ENCODE results near the gene RFC4. TPM values are rescaled to one million over a fixed set of nuclear protein-coding genes. Genes with fewer than 3 reads are reported as not detected.
A peak's percentile ranks its signal among the peaks of the same experiment; 100 is the strongest.
"Not testable (repeated sequence)": the region's sequence is repeated elsewhere in the genome, so short reads cannot be mapped to it uniquely, and the experiment has no call there.

Gene RFC4
- polyA plus RNA-seq (ENCODE audit: insufficient read length in 3 of 3) = 10 to 100 TPM; 45.6 to 65.0 (median 46.3) TPM
- long read RNA-seq, donor 1, transcript RFC4-201 (11 exons, 1,384 nt) = major isoform, 7 of 12 reads
- long read RNA-seq, donor 1, partial matches to known transcripts = 5 of 12 reads
- long read RNA-seq, donor 1, other reads (novel, unspliced or antisense) = 0 of 12 reads
- long read RNA-seq, donor 2, partial matches to known transcripts = 6 of 12 reads
- long read RNA-seq, donor 2, other reads (novel, unspliced or antisense) = 0 of 12 reads
- long read RNA-seq, donor 3, transcript RFC4-201 (11 exons, 1,384 nt) = major isoform, 11 of 21 reads
- long read RNA-seq, donor 3, partial matches to known transcripts = 6 of 21 reads
- long read RNA-seq, donor 3, other reads (novel, unspliced or antisense) = 0 of 21 reads
- long read RNA-seq, donor 4, transcript RFC4-201 (11 exons, 1,384 nt) = major isoform, 6 of 28 reads
- long read RNA-seq, donor 4, partial matches to known transcripts = 19 of 28 reads
- long read RNA-seq, donor 4, other reads (novel, unspliced or antisense) = 0 of 28 reads
- long read RNA-seq, donor 5 = 0 reads
- long read RNA-seq, donor 6, transcript RFC4-201 (11 exons, 1,384 nt) = major isoform, 8 of 17 reads
- long read RNA-seq, donor 6, partial matches to known transcripts = 6 of 17 reads
- long read RNA-seq, donor 6, other reads (novel, unspliced or antisense) = 0 of 17 reads
- long read RNA-seq, donor 7, transcript RFC4-201 (11 exons, 1,384 nt) = major isoform, 9 of 29 reads
- long read RNA-seq, donor 7, partial matches to known transcripts = 16 of 29 reads
- long read RNA-seq, donor 7, other reads (novel, unspliced or antisense) = 0 of 29 reads
- long read RNA-seq, donor 8 = 0 reads
- long read RNA-seq, donor 9, transcript RFC4-201 (11 exons, 1,384 nt) = major isoform, 6 of 22 reads
- long read RNA-seq, donor 9, transcript RFC4-202 (11 exons, 1,448 nt) = major isoform, 6 of 22 reads
- long read RNA-seq, donor 9, partial matches to known transcripts = 10 of 22 reads
- long read RNA-seq, donor 9, other reads (novel, unspliced or antisense) = 0 of 22 reads
- long read RNA-seq, donor 10, partial matches to known transcripts = 8 of 16 reads
- long read RNA-seq, donor 10, other reads (novel, unspliced or antisense) = 0 of 16 reads
- long read RNA-seq, donor 11, partial matches to known transcripts = 13 of 21 reads
- long read RNA-seq, donor 11, other reads (novel, unspliced or antisense) = 0 of 21 reads
- long read RNA-seq, donor 12, partial matches to known transcripts = 8 of 13 reads
- long read RNA-seq, donor 12, other reads (novel, unspliced or antisense) = 0 of 13 reads
- long read RNA-seq, donor 13 = 0 reads
- long read RNA-seq, donor 14, transcript RFC4-201 (11 exons, 1,384 nt) = major isoform, 5 of 9 reads
- long read RNA-seq, donor 14, partial matches to known transcripts = 0 of 9 reads
- long read RNA-seq, donor 14, other reads (novel, unspliced or antisense) = 0 of 9 reads
- long read RNA-seq, donor 15, partial matches to known transcripts = 0 of 6 reads
- long read RNA-seq, donor 15, other reads (novel, unspliced or antisense) = 0 of 6 reads
- long read RNA-seq, donor 16, transcript RFC4-201 (11 exons, 1,384 nt) = major isoform, 11 of 49 reads
- long read RNA-seq, donor 16, transcript RFC4-202 (11 exons, 1,448 nt) = minor isoform, 10 of 49 reads
- long read RNA-seq, donor 16, partial matches to known transcripts = 24 of 49 reads
- long read RNA-seq, donor 16, other reads (novel, unspliced or antisense) = 0 of 49 reads

- DNase-seq (ENCODE audit: extremely low read depth in 1 of 11, low read depth in 9 of 11, low spot score in 4 of 11) = peak in 9 of 11 donors; percentile 70 to 76 (median 73)
Measured at GRCh38 chr3:186806089-186807055, at the start of gene RFC4. TSS of gene RFC4 (minus strand) at chr3:186806482. CDS start at chr3:186804713, 1,769 bp downstream.

GRCh38 chr3:186854954-186855353 lies 48.7 kb upstream of the RFC4 start:
- DNase-seq (ENCODE audit: extremely low read depth in 1 of 11, low read depth in 9 of 11, low spot score in 4 of 11) = no peak

GRCh38 chr3:186854146-186854545 lies 47.9 kb upstream of the RFC4 start:
- DNase-seq (ENCODE audit: extremely low read depth in 1 of 11, low read depth in 9 of 11, low spot score in 4 of 11) = no peak

GRCh38 chr3:186852994-186853393 lies 46.7 kb upstream of the RFC4 start:
- no peak for DNase-seq (ENCODE audit: extremely low read depth in 1 of 11, low read depth in 9 of 11, low spot score in 4 of 11)

GRCh38 chr3:186851835-186852234 lies 45.6 kb upstream of the RFC4 start:
- DNase-seq (ENCODE audit: extremely low read depth in 1 of 11, low read depth in 9 of 11, low spot score in 4 of 11) = not testable (repeated sequence)

- peak in 1 of 11 donors; percentile 57 for DNase-seq (ENCODE audit: extremely low read depth in 1 of 11, low read depth in 9 of 11, low spot score in 4 of 11)
Measured at GRCh38 chr3:186849374-186849975, 43.2 kb upstream of the RFC4 start.

GRCh38 chr3:186847437-186847836 lies 41.2 kb upstream of the RFC4 start:
- no peak for DNase-seq (ENCODE audit: extremely low read depth in 1 of 11, low read depth in 9 of 11, low spot score in 4 of 11)

- DNase-seq (ENCODE audit: extremely low read depth in 1 of 11, low read depth in 9 of 11, low spot score in 4 of 11) = no peak
Measured at GRCh38 chr3:186845756-186846155, 39.5 kb upstream of the RFC4 start.

- DNase-seq (ENCODE audit: extremely low read depth in 1 of 11, low read depth in 9 of 11, low spot score in 4 of 11) = no peak
Measured at GRCh38 chr3:186844908-186845307, 38.6 kb upstream of the RFC4 start.

GRCh38 chr3:186843039-186843432 lies 36.8 kb upstream of the RFC4 start:
- no peak for DNase-seq (ENCODE audit: extremely low read depth in 1 of 11, low read depth in 9 of 11, low spot score in 4 of 11)

GRCh38 chr3:186842426-186843038 lies 36.2 kb upstream of the RFC4 start, which contains the start of gene ADIPOQ:
TSS of gene ADIPOQ (plus strand) at chr3:186842710. CDS start at chr3:186853059, 10,349 bp downstream.
- DNase-seq (ENCODE audit: extremely low read depth in 1 of 11, low read depth in 9 of 11, low spot score in 4 of 11) = no peak

- no peak for DNase-seq (ENCODE audit: extremely low read depth in 1 of 11, low read depth in 9 of 11, low spot score in 4 of 11)
Measured at GRCh38 chr3:186841620-186842019, 35.3 kb upstream of the RFC4 start.

- DNase-seq (ENCODE audit: extremely low read depth in 1 of 11, low read depth in 9 of 11, low spot score in 4 of 11) = peak in 1 of 11 donors; percentile 28
Measured at GRCh38 chr3:186839874-186840641, 33.8 kb upstream of the RFC4 start.

- no peak for DNase-seq (ENCODE audit: extremely low read depth in 1 of 11, low read depth in 9 of 11, low spot score in 4 of 11)
Measured at GRCh38 chr3:186832276-186832675, 26.0 kb upstream of the RFC4 start.

GRCh38 chr3:186831798-186832197 lies 25.5 kb upstream of the RFC4 start:
- no peak for DNase-seq (ENCODE audit: extremely low read depth in 1 of 11, low read depth in 9 of 11, low spot score in 4 of 11)
